OCI-LY7 (cell line): ENCODE results near the gene SLC25A13.

Experiments used
- CTCF ChIP-seq: fragments of 200-600 bp; sonication (generic); conservative IDR thresholded peaks from 2 replicates; pipeline ENCODE4 v1.5.1; 2014; ENCODE audit warnings: mild to moderate bottlenecking, antibody characterized with exemption, low read length, moderate library complexity, mixed read lengths
- EZH2phosphoT487 ChIP-seq: fragments of 200-600 bp; sonication (generic); IDR thresholded peaks from 2 replicates; pipeline ENCODE4 v1.6.1; 2018; ENCODE audit warnings: low read depth, borderline replicate concordance, mild to moderate bottlenecking, mixed run types, antibody characterized with exemption, low read length, moderate library complexity, mixed read lengths

GRCh38 chr7:96144260-96144526, 177.7 kb downstream of the SLC25A13 start:
- TF ChIP-seq CTCF (no peak), EZH2phosphoT487 (no peak)
